HG03280 (cell line): ENCODE data around the gene DAB2IP.
A peak's percentile ranks its signal among the peaks of the same experiment; 100 is the strongest.

ENCODE experiments used
- ATAC-seq: cut with Tn5 transposase; IDR thresholded peaks from one replicate; pipeline ENCODE4 v1.9.1; 2021; ENCODE audit warnings: mild to moderate bottlenecking, moderate library complexity; ENCODE audit not compliant: unreplicated experiment

The DAB2IP gene

GRCh38 chr9:121700165-121700831 is 48.9 kb downstream of the DAB2IP start:
- no peak for ATAC-seq

GRCh38 chr9:121700832-121701419 is 49.5 kb downstream of the DAB2IP start:
- no peak for ATAC-seq

GRCh38 chr9:121701736-121702261 is 50.4 kb downstream of the DAB2IP start:
- no peak for ATAC-seq

GRCh38 chr9:121703014-121703734 is 51.7 kb downstream of the DAB2IP start:
- no peak for ATAC-seq

GRCh38 chr9:121704281-121704680 is 52.8 kb downstream of the DAB2IP start:
- no peak for ATAC-seq

GRCh38 chr9:121706149-121706750 is 54.8 kb downstream of the DAB2IP start:
- no peak for ATAC-seq

GRCh38 chr9:121707477-121708424 is 56.3 kb downstream of the DAB2IP start:
- peak; percentile 88 for ATAC-seq

- ATAC-seq: no peak
Observed at GRCh38 chr9:121708768-121709488, 57.5 kb downstream of the DAB2IP start.

- ATAC-seq: no peak
Observed at GRCh38 chr9:121709798-121710197, 58.4 kb downstream of the DAB2IP start.

GRCh38 chr9:121711281-121711680 is 59.8 kb downstream of the DAB2IP start:
- ATAC-seq: no peak

- no peak for ATAC-seq
Observed at GRCh38 chr9:121711797-121712196, 60.4 kb downstream of the DAB2IP start.

GRCh38 chr9:121713400-121714070 is 62.1 kb downstream of the DAB2IP start:
- ATAC-seq: no peak

GRCh38 chr9:121714075-121714705 is 62.8 kb downstream of the DAB2IP start:
- ATAC-seq: no peak

GRCh38 chr9:121714873-121715272 is 63.4 kb downstream of the DAB2IP start:
- no peak for ATAC-seq

GRCh38 chr9:121717141-121717991 is 65.9 kb downstream of the DAB2IP start:
- ATAC-seq: no peak

GRCh38 chr9:121718084-121718483 is 66.7 kb downstream of the DAB2IP start:
- ATAC-seq: no peak

GRCh38 chr9:121718501-121718900 is 67.1 kb downstream of the DAB2IP start:
- ATAC-seq: no peak
